ENCODE results near the gene BABAM2.

- TF ChIP-seq ZNF791 (tag by site-specific recombination; IDR thresholded peaks at IDR 0.05) (no peak), ZNF48 (tag by site-specific recombination; IDR thresholded peaks at IDR 0.05) (no peak), ZNF202 (tag by site-specific recombination; IDR thresholded peaks at IDR 0.05; ENCODE audit: borderline replicate concordance) (no peak), SETDB1 (IDR thresholded peaks at IDR 0.05; ENCODE audit: insufficient read length, low read length) (no peak), GLI4 (tag by site-specific recombination; IDR thresholded peaks at IDR 0.05) (no peak)
- TF ChIP-seq, protein P1, sequence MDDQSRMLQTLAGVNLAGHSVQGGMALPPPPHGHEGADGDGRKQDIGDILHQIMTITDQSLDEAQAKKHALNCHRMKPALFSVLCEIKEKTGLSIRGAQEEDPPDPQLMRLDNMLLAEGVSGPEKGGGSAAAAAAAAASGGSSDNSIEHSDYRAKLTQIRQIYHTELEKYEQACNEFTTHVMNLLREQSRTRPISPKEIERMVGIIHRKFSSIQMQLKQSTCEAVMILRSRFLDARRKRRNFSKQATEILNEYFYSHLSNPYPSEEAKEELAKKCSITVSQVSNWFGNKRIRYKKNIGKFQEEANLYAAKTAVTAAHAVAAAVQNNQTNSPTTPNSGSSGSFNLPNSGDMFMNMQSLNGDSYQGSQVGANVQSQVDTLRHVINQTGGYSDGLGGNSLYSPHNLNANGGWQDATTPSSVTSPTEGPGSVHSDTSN (CRISPR knock-in tag; IDR thresholded peaks at IDR 0.05), result no peak
These were observed 157.2 kb downstream of the BABAM2 start for GRCh38 chr2:28047681-28048080.
